ENCODE measurements around the gene WASF2. TPM values are rescaled to one million over a fixed set of nuclear protein-coding genes. Genes with fewer than 3 reads are reported as not detected.

Gene WASF2
- total and polyA plus RNA-seq, 2 of the 13 experiments (the other 11 are each of a cell fraction or from before 2014, with no cell fraction given) = 10.4 to 27.7 TPM

DNA sequence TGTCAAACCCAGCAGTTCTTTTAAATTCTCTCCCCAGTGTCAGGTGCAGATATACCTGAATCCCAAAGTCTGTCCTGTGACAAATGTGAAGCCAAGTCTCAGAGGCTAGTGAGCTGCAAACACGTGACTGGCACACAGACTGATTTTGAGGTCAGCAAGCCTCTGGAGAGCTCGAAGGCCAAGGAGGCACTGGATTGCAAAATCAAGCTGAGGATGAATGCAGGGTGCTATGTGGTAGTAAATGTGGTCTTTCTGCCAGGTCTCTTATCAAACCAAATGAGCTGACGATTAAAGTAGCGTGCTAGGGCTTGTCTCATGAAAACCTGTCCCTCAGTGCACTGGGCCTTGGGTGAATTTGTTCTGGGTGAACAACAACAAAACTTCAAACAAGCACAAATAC, 77.0 kb downstream of the WASF2 start:
- no peaks in the 10 kb centered on the region for H3K79me2 ChIP-seq (ENCODE audit: insufficient read depth, low read length)
- H3K27ac ChIP-seq (ENCODE audit: extremely low read length, insufficient read depth, low read length) = no peak overlapping the region
- no peak overlapping the region for H3K4me2 ChIP-seq (ENCODE audit: low read depth, low read length)
- no peak overlapping the region for H3K4me3 ChIP-seq (replicated peaks in 1 of 3; ENCODE audit: insufficient read depth in 1 of 3, low read depth in 2 of 3, low read length in 3 of 3)
- no peaks in the 10 kb centered on the region for H3K4me1 ChIP-seq (ENCODE audit: insufficient read depth, low read length)
- DNase-seq (ENCODE audit: low spot score) (no peak), ATAC-seq (no peak), FAIRE-seq (no peak)
- intact Hi-C loops (cut with micrococcal nuclease; ENCODE audit: unreplicated experiment) = no loop called here
- BruUV-seq (replicated peaks) = no TSS peak
- ChIA-PET POLR2A (no interaction called here), CTCF (ENCODE audit: low intra/inter-chr PET ratio, low total read pairs) (no interaction called here)
- no peak overlapping the region for H2AFZ ChIP-seq (ENCODE audit: low read length)
- peaks cover 38 to 89% of the 10 kb centered on the region in 2 experiments for H3K36me3 ChIP-seq (replicated peaks in 1 of 2; ENCODE audit: control insufficient read depth in 1 of 2, insufficient read depth in 2 of 2, low read length in 2 of 2)
- in situ Hi-C loops (cut with HindIII; ENCODE audit: extremely low pct_ligation_motif_present, low pct_unique_long_range_greater_than_20kb) = no loop called here
- H4K20me1 ChIP-seq (ENCODE audit: insufficient read depth, low read length) = no peaks in the 10 kb centered on the region
- TF ChIP-seq ZNF282 (IDR thresholded peaks at IDR 0.05; ENCODE audit: partially characterized antibody) = no peak
- no peak for TF ChIP-seq POLR2A (IDR thresholded peaks at IDR 0.05; ENCODE audit: insufficient read depth in 1 of 2, low read depth in 2 of 2, low read length in 2 of 2)
- TF ChIP-seq TCF12 (IDR thresholded peaks at IDR 0.05) = no peak
- TF ChIP-seq TCF12 (CRISPR knock-in tag; IDR thresholded peaks at IDR 0.05) = no peak
- no peak for TF ChIP-seq SMAD3 (CRISPR knock-in tag; IDR thresholded peaks at IDR 0.05)
- TF ChIP-seq, protein P1, sequence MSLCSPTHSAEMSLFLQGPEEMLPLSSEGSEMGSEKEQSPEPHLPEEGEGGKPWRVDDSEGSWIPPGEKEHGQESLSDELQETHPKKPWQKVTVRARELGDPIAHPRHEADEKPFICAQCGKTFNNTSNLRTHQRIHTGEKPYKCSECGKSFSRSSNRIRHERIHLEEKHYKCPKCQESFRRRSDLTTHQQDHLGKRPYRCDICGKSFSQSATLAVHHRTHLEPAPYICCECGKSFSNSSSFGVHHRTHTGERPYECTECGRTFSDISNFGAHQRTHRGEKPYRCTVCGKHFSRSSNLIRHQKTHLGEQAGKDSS (CRISPR knock-in tag; IDR thresholded peaks at IDR 0.05; ENCODE audit: borderline replicate concordance, low read depth) = no peak
- TF ChIP-seq, protein P2, sequence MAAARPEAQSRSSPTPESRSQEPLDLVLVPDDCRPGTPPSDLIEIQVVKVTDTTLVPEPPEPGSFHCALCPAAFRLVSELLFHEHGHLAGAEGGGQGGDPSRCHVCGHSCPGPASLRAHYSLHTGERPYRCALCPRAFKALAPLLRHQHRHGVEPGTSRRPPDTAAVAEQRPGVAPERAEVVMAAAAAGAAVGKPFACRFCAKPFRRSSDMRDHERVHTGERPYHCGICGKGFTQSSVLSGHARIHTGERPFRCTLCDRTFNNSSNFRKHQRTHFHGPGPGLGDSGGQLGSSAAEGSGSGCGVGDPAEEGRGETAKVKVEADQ (CRISPR knock-in tag; IDR thresholded peaks at IDR 0.05; ENCODE audit: borderline replicate concordance) = no peak
- TF ChIP-seq MED1 (CRISPR knock-in tag; IDR thresholded peaks at IDR 0.05) = no peak
- TF ChIP-seq ZNF121 (CRISPR knock-in tag; IDR thresholded peaks at IDR 0.05) = no peak
- no peak for TF ChIP-seq ZMYM3 (CRISPR knock-in tag; IDR thresholded peaks at IDR 0.05)
- TF ChIP-seq CC2D1A (CRISPR knock-in tag; IDR thresholded peaks at IDR 0.05) = no peak
- TF ChIP-seq RBM39 (IDR thresholded peaks at IDR 0.05; ENCODE audit: low read depth, low read length, poor library complexity, severe bottlenecking) = no peak
- TF ChIP-seq, protein P3, sequence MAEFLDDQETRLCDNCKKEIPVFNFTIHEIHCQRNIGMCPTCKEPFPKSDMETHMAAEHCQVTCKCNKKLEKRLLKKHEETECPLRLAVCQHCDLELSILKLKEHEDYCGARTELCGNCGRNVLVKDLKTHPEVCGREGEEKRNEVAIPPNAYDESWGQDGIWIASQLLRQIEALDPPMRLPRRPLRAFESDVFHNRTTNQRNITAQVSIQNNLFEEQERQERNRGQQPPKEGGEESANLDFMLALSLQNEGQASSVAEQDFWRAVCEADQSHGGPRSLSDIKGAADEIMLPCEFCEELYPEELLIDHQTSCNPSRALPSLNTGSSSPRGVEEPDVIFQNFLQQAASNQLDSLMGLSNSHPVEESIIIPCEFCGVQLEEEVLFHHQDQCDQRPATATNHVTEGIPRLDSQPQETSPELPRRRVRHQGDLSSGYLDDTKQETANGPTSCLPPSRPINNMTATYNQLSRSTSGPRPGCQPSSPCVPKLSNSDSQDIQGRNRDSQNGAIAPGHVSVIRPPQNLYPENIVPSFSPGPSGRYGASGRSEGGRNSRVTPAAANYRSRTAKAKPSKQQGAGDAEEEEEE (CRISPR knock-in tag; IDR thresholded peaks at IDR 0.05; ENCODE audit: borderline replicate concordance) = no peak
- WGBS (ENCODE audit: low lambda C conversion rate) = 96% methylated on average over 4 of the region's 4 CpGs
- H3K9ac ChIP-seq (ENCODE audit: insufficient read depth, low read depth, low read length) = no peak overlapping the region
- no peaks in the 10 kb centered on the region for H3K27me3 ChIP-seq (ENCODE audit: control insufficient read depth in 1 of 2, insufficient read depth in 2 of 2, low read length in 2 of 2)
- no peaks in the 10 kb centered on the region for H3K9me3 ChIP-seq (ENCODE audit: low read length)
